Fibroblast of lung (primary cell): ENCODE data around the gene C4orf17. TPM values are rescaled to one million over a fixed set of nuclear protein-coding genes. Genes with fewer than 3 reads are reported as not detected.

Experiments used
- DNase-seq, 2 donors: peaks; one replicate each; pipeline versions ENCODE4 v3.0.0 to v3.0.0-alpha.2; 2010; ENCODE audit warnings: low read depth in 2 of 2
- H2AFZ ChIP-seq: 2 replicates; pipeline ENCODE4 v1.5.1; 2012; ENCODE audit warnings: low read length, control low read depth, inconsistent platforms
- H3K27ac ChIP-seq: 2 replicates; pipeline ENCODE4 v1.5.1; 2011; ENCODE audit warnings: low read length, control low read depth; ENCODE audit not compliant: insufficient read depth
- H3K27me3 ChIP-seq: 2 replicates; pipeline ENCODE4 v1.5.1; 2011; ENCODE audit warnings: mild to moderate bottlenecking, low read length; ENCODE audit not compliant: control insufficient read depth, insufficient read depth
- H3K36me3 ChIP-seq: 2 replicates; pipeline ENCODE4 v1.5.1; 2011; ENCODE audit warnings: low read length; ENCODE audit not compliant: control insufficient read depth, insufficient read depth
- H3K4me1 ChIP-seq: 2 replicates; pipeline ENCODE4 v1.5.1; 2011; ENCODE audit warnings: low read length; ENCODE audit not compliant: control insufficient read depth, insufficient read depth; ENCODE audit errors: extremely low read depth
- H3K4me2 ChIP-seq: 2 replicates; pipeline ENCODE4 v1.5.1; 2011; ENCODE audit warnings: low read length, control low read depth; ENCODE audit not compliant: insufficient read depth; ENCODE audit errors: extremely low read depth
- H3K4me3 ChIP-seq, 4 experiments: fragments of 200-600 bp in 1 of 4; sonication (generic) in 1 of 4; replicated peaks in 1 of 4; 2 replicates each; pipeline ENCODE4 v1.5.1; 2011 to 2016; ENCODE audit warnings: low read length in 4 of 4, low read depth in 3 of 4, mild to moderate bottlenecking in 3 of 4, control low read depth in 2 of 4, inconsistent platforms in 1 of 4, mixed read lengths in 1 of 4; ENCODE audit not compliant: insufficient read depth in 1 of 4; ENCODE audit errors: control extremely low read depth in 1 of 4
- H3K79me2 ChIP-seq: 2 replicates; pipeline ENCODE4 v1.5.1; 2012; ENCODE audit warnings: mild to moderate bottlenecking, low read length, inconsistent platforms; ENCODE audit not compliant: control insufficient read depth, insufficient read depth
- H3K9ac ChIP-seq: 2 replicates; pipeline ENCODE4 v1.5.1; 2011; ENCODE audit warnings: mild to moderate bottlenecking, low read length, control low read depth; ENCODE audit not compliant: insufficient read depth
- H3K9me3 ChIP-seq: 2 replicates; pipeline ENCODE4 v1.5.1; 2012; ENCODE audit warnings: low read depth, low read length; ENCODE audit not compliant: control insufficient read depth, insufficient read depth
- H4K20me1 ChIP-seq: 2 replicates; pipeline ENCODE4 v1.5.1; 2011; ENCODE audit warnings: low read length; ENCODE audit not compliant: control insufficient read depth, insufficient read depth; ENCODE audit errors: extremely low read depth
- EZH2 ChIP-seq: IDR thresholded peaks from 2 replicates; pipeline ENCODE4 v1.5.1; 2012; ENCODE audit warnings: low read length, control low read depth, mild to moderate bottlenecking; ENCODE audit errors: missing control alignments
- polyA plus RNA-seq, 2 donors: library from polyadenylated mRNA; depleted of rRNA in 1 of 2; stranded (reverse) in 1 of 2; unstranded in 1 of 2; fragments of >200 nt; gene quantifications; 2 replicates each; pipeline ENCODE4 v1.2.1, GENCODE V29; 2011 to 2012; ENCODE audit warnings: missing spikeins in 1 of 2
- total RNA-seq: library from RNA; depleted of rRNA; stranded (reverse); fragments of >200 nt; gene quantifications from 2 replicates; pipeline ENCODE4 v1.2.1, GENCODE V29; 2014
- TF ChIP-seq, protein P1 (sequence below), 2 donors: IDR thresholded peaks in 1 of 2; conservative IDR thresholded peaks in 1 of 2; 1 replicate in 1 of 2; 2 replicates in 1 of 2; pipeline ENCODE4 v1.5.1; 2011 to 2012; ENCODE audit warnings: low read length in 2 of 2, control low read depth in 1 of 2, inconsistent platforms in 1 of 2, low read depth in 1 of 2, mild to moderate bottlenecking in 1 of 2

The C4orf17 gene
- total and polyA plus RNA-seq, 2 donors (not counting 1 experiment from before 2014, with no cell fraction given): not detected

DNA sequence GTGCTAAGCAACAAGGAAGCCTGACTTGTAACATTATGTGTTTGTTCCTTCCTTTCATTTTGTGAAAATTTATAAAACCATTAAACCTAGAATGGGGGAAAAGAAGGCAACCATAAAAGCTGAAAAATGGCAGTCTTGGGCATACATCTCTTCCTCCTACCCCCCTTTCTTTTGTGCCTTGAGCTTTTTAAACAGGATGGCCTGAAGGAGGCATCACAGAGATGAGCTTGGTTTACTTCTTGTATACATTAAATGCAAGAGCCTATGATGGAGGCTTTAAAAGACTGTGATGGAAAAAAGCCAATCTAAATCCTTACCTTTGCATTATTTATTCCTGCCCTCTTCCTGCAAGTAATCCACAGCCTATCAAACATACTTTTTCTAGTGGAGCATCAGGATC lies 39.5 kb upstream of the C4orf17 start:
- Histone ChIP-seq H3K9ac (no peak overlapping the region), H3K4me1 (no peaks in the 10 kb centered on the region), H3K4me2 (no peak overlapping the region), H3K27ac (no peak overlapping the region), H3K4me3 (no peak overlapping the region), H4K20me1 (no peaks in the 10 kb centered on the region), H3K79me2 (no peaks in the 10 kb centered on the region), H3K9me3 (no peaks in the 10 kb centered on the region), H3K27me3 (no peaks in the 10 kb centered on the region), H3K36me3 (no peaks in the 10 kb centered on the region), H2AFZ (no peak overlapping the region)
- DNase-seq: no peak
- TF ChIP-seq, protein P1, sequence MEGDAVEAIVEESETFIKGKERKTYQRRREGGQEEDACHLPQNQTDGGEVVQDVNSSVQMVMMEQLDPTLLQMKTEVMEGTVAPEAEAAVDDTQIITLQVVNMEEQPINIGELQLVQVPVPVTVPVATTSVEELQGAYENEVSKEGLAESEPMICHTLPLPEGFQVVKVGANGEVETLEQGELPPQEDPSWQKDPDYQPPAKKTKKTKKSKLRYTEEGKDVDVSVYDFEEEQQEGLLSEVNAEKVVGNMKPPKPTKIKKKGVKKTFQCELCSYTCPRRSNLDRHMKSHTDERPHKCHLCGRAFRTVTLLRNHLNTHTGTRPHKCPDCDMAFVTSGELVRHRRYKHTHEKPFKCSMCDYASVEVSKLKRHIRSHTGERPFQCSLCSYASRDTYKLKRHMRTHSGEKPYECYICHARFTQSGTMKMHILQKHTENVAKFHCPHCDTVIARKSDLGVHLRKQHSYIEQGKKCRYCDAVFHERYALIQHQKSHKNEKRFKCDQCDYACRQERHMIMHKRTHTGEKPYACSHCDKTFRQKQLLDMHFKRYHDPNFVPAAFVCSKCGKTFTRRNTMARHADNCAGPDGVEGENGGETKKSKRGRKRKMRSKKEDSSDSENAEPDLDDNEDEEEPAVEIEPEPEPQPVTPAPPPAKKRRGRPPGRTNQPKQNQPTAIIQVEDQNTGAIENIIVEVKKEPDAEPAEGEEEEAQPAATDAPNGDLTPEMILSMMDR (conservative IDR thresholded peaks at IDR 0.05 in 1 of 2, IDR thresholded peaks at IDR 0.05 in 1 of 2; ENCODE audit: low read depth in 1 of 2, low read length in 2 of 2): no peak
- no peak for TF ChIP-seq EZH2

- no peaks in the 10 kb centered on the region for H3K27me3 ChIP-seq
- no peaks in the 10 kb centered on the region for H3K4me1 ChIP-seq
- no peaks in the 10 kb centered on the region for H4K20me1 ChIP-seq
- no peak for DNase-seq
- no peak overlapping the region for H3K27ac ChIP-seq
- no peak overlapping the region for H3K9ac ChIP-seq
- no peak overlapping the region for H3K4me3 ChIP-seq
- TF ChIP-seq, protein P1 (conservative IDR thresholded peaks at IDR 0.05 in 1 of 2, IDR thresholded peaks at IDR 0.05 in 1 of 2; ENCODE audit: low read depth in 1 of 2, low read length in 2 of 2): no peak
- TF ChIP-seq EZH2: no peak
- no peak overlapping the region for H3K4me2 ChIP-seq
- H2AFZ ChIP-seq: no peak overlapping the region
- H3K9me3 ChIP-seq: no peaks in the 10 kb centered on the region
- no peaks in the 10 kb centered on the region for H3K79me2 ChIP-seq
- H3K36me3 ChIP-seq: no peaks in the 10 kb centered on the region
Measured at GRCh38 chr4:99471896-99472295, 38.9 kb upstream of the C4orf17 start.

DNA sequence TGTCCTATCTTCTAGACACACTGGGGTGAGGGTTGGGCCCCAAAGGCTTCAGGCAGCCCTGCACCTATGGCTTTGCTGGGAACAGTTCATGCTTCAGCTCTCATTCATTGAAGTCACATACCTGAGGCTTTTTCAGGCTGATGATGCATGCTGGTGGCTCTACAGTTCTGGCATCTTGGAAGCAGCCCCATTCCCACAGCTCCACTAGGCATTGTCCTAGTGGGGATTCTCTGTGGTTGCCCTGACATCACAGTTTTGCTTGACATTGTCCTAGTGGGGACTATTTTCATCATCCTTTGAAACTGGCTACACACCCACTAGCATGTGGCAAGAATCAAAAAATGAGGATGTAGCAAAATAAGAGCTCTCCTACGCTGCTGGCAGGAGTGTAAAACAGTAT lies 37.7 kb upstream of the C4orf17 start:
- Histone ChIP-seq H3K4me1 (no peaks in the 10 kb centered on the region), H3K79me2 (no peaks in the 10 kb centered on the region), H3K36me3 (no peaks in the 10 kb centered on the region), H3K9me3 (no peaks in the 10 kb centered on the region), H4K20me1 (no peaks in the 10 kb centered on the region), H2AFZ (no peak overlapping the region), H3K9ac (no peak overlapping the region), H3K4me2 (no peak overlapping the region), H3K27me3 (no peaks in the 10 kb centered on the region), H3K27ac (no peak overlapping the region), H3K4me3 (no peak overlapping the region)
- peak in 1 of 2 donors; percentile 54 for DNase-seq
- TF ChIP-seq, protein P1 (conservative IDR thresholded peaks at IDR 0.05 in 1 of 2, IDR thresholded peaks at IDR 0.05 in 1 of 2; ENCODE audit: low read depth in 1 of 2, low read length in 2 of 2): no peak
- no peak for TF ChIP-seq EZH2
